SK-N-SH (cell line): ENCODE measurements around the gene HECW1. TPM values are rescaled to one million over a fixed set of nuclear protein-coding genes. Genes with fewer than 3 reads are reported as not detected.

Source experiments
- CTCF ChIA-PET: fragments of 300-600, 350-600 bp; formaldehyde crosslinking; extraction: SDS; loops from one replicate; lab custom pipeline; 2021; lab: Yijun Ruan, JAX
- POLR2A ChIA-PET: fragments of 350-600 bp; sonication (Branson Sonifier 250); formaldehyde crosslinking; extraction: SDS; loops from one replicate; lab custom pipeline; 2020; ENCODE audit warnings: antibody characterized with exemption, inconsistent platforms; lab: Yijun Ruan, JAX
- DNase-seq: peaks from one replicate; pipeline ENCODE4 v3.0.0; 2012
- H2AFZ ChIP-seq: fragments of 200-600 bp; sonication (generic); 2 replicates; pipeline ENCODE4 v1.8.1; 2016; ENCODE audit warnings: antibody characterized with exemption, mild to moderate bottlenecking, low read depth
- H3F3A ChIP-seq: fragments of 200-600 bp; sonication (generic); replicated peaks from 2 replicates; pipeline ENCODE3; 2016; ENCODE audit warnings: antibody characterized with exemption, mild to moderate bottlenecking; ENCODE audit not compliant: insufficient read depth
- H3K27ac ChIP-seq, 2 experiments: fragments of 200-500 bp in 1 of 2; fragments of 200-600 bp in 1 of 2; sonication (Bioruptor generic) in 1 of 2; sonication (generic), shearing (Covaris generic) in 1 of 2; 2 replicates each; pipeline versions ENCODE4 v1.5.1 to v1.6.1; 2014 to 2016; ENCODE audit warnings: low read depth in 2 of 2, inconsistent platforms in 1 of 2, low read length in 1 of 2, mild to moderate bottlenecking in 1 of 2, mixed read lengths in 1 of 2
- H3K27me3 ChIP-seq: fragments of 200-600 bp; sonication (generic), shearing (Covaris generic); 2 replicates; pipeline ENCODE4 v1.6.1; 2016; ENCODE audit warnings: mixed run types; ENCODE audit not compliant: insufficient read depth
- H3K36me3 ChIP-seq, 2 experiments: fragments of 200-500 bp in 1 of 2; fragments of 200-600 bp in 1 of 2; sonication (Bioruptor generic) in 1 of 2; sonication (generic) in 1 of 2; replicated peaks in 1 of 2; 2 replicates each; pipeline versions ENCODE3 to v1.5.1; 2014 to 2016; ENCODE audit warnings: low read length in 1 of 2, mild to moderate bottlenecking in 1 of 2; ENCODE audit not compliant: insufficient read depth in 2 of 2, control insufficient read depth in 1 of 2
- H3K4me1 ChIP-seq, 2 experiments: fragments of 200-500 bp in 1 of 2; fragments of 200-600 bp in 1 of 2; sonication (Bioruptor generic) in 1 of 2; sonication (generic), shearing (Covaris generic) in 1 of 2; 2 replicates each; pipeline versions ENCODE4 v1.5.1 to v1.6.1; 2014 to 2016; ENCODE audit warnings: low read depth in 1 of 2, low read length in 1 of 2, mixed run types in 1 of 2; ENCODE audit not compliant: insufficient read depth in 2 of 2, control insufficient read depth in 1 of 2
- H3K4me2 ChIP-seq: fragments of 200-600 bp; sonication (generic), shearing (Covaris generic); 2 replicates; pipeline ENCODE4 v1.6.1; 2017; ENCODE audit warnings: mixed run types
- H3K4me3 ChIP-seq, 2 experiments: fragments of 200-500 bp in 1 of 2; fragments of 200-600 bp in 1 of 2; sonication (Bioruptor generic) in 1 of 2; sonication (generic), shearing (Covaris generic) in 1 of 2; 2 replicates each; pipeline versions ENCODE4 v1.5.1 to v1.8.1; 2014 to 2016; ENCODE audit warnings: low read depth in 2 of 2, inconsistent platforms in 1 of 2, low read length in 1 of 2, mild to moderate bottlenecking in 1 of 2, mixed read lengths in 1 of 2, moderate library complexity in 1 of 2
- H3K79me2 ChIP-seq: fragments of 200-600 bp; sonication (generic); 2 replicates; pipeline ENCODE4 v1.8.1; 2017; ENCODE audit warnings: mild to moderate bottlenecking; ENCODE audit not compliant: insufficient read depth
- H3K9ac ChIP-seq: fragments of 200-600 bp; sonication (generic); 2 replicates; pipeline ENCODE4 v1.6.1; 2017; ENCODE audit warnings: mixed run types
- H3K9me2 ChIP-seq: fragments of 200-600 bp; sonication (generic); 2 replicates; pipeline ENCODE4 v1.6.1; 2017; ENCODE audit warnings: mixed run types
- H3K9me3 ChIP-seq: fragments of 200-600 bp; sonication (generic); 2 replicates; pipeline ENCODE4 v1.6.1; 2017; ENCODE audit warnings: mixed run types, mild to moderate bottlenecking, moderate library complexity
- H4K20me1 ChIP-seq: fragments of 200-600 bp; sonication (generic); 2 replicates; pipeline ENCODE4 v1.6.1; 2017; ENCODE audit warnings: mild to moderate bottlenecking, mixed run types; ENCODE audit not compliant: insufficient read depth
- CHD2 ChIP-seq: fragments of 150-350 bp; IDR thresholded peaks from 2 replicates; pipeline ENCODE4 v1.6.1; 2018; ENCODE audit warnings: low read length; ENCODE audit not compliant: partially characterized antibody
- ELF1 ChIP-seq: IDR thresholded peaks from 2 replicates; pipeline ENCODE4 v1.4.0; 2012
- EZH2phosphoT487 ChIP-seq: fragments of 200-600 bp; sonication (generic); IDR thresholded peaks from 2 replicates; pipeline ENCODE4 v1.6.1; 2017; ENCODE audit warnings: low read depth, mixed run types, mild to moderate bottlenecking, antibody characterized with exemption, moderate library complexity, borderline replicate concordance
- FOSL2 ChIP-seq: IDR thresholded peaks from 2 replicates; pipeline ENCODE4 v1.4.0; 2012; ENCODE audit warnings: low read depth, mild to moderate bottlenecking, moderate library complexity, borderline replicate concordance
- GABPA ChIP-seq: IDR thresholded peaks from 2 replicates; pipeline ENCODE4 v1.4.0; 2012; ENCODE audit warnings: low read depth, mild to moderate bottlenecking
- JUND ChIP-seq: IDR thresholded peaks from 2 replicates; pipeline ENCODE4 v1.4.0; 2012
- MXI1 ChIP-seq: IDR thresholded peaks from 2 replicates; pipeline ENCODE4 v1.6.1; 2012; ENCODE audit warnings: mild to moderate bottlenecking, low read depth, low read length, improper control_type of control experiment
- NFIC ChIP-seq: IDR thresholded peaks from 2 replicates; pipeline ENCODE4 v1.4.0; 2012; ENCODE audit warnings: borderline replicate concordance
- NRF1 ChIP-seq: IDR thresholded peaks from 2 replicates; pipeline ENCODE4 v1.6.1; 2012; ENCODE audit warnings: low read depth, mild to moderate bottlenecking, low read length
- RAD21 ChIP-seq: IDR thresholded peaks from 2 replicates; pipeline ENCODE4 v1.6.1; 2012; ENCODE audit warnings: mild to moderate bottlenecking, low read length
- RFX5 ChIP-seq: IDR thresholded peaks from 2 replicates; pipeline ENCODE4 v1.6.1; 2012; ENCODE audit warnings: mild to moderate bottlenecking, improper control_type of control experiment, low read length
- RXRA ChIP-seq: IDR thresholded peaks from 2 replicates; pipeline ENCODE4 v1.4.0; 2012; ENCODE audit warnings: low read depth, mild to moderate bottlenecking, borderline replicate concordance
- SMC3 ChIP-seq: IDR thresholded peaks from 2 replicates; pipeline ENCODE4 v1.6.1; 2012; ENCODE audit warnings: low read depth, low read length, improper control_type of control experiment
- TAF1 ChIP-seq: IDR thresholded peaks from 2 replicates; pipeline ENCODE4 v1.6.1; 2012; ENCODE audit warnings: low read depth, mild to moderate bottlenecking, low read length, moderate library complexity, borderline replicate concordance
- TEAD4 ChIP-seq: IDR thresholded peaks from 2 replicates; pipeline ENCODE4 v1.4.0; 2012; ENCODE audit warnings: mild to moderate bottlenecking, borderline replicate concordance; ENCODE audit not compliant: insufficient read depth
- WGBS: methylation state at CpG from one replicate; pipeline ENCODE4 v1.1.6; 2017; ENCODE audit warnings: low lambda C conversion rate; 5-methylcytosine and 5-hydroxymethylcytosine counted together
- polyA plus RNA-seq, 3 experiments: library from polyadenylated mRNA; depleted of rRNA; stranded (reverse); fragments of >200 nt; gene quantifications; 2 replicates each; pipeline ENCODE4 v1.2.3, GENCODE V29; 2012
- TF ChIP-seq, protein P1 (sequence below): IDR thresholded peaks from 2 replicates; pipeline ENCODE4 v1.6.1; 2012; ENCODE audit warnings: mild to moderate bottlenecking, low read depth, low read length, moderate library complexity
- TF ChIP-seq, protein P2 (sequence below): IDR thresholded peaks from 2 replicates; pipeline ENCODE4; 2012
- TF ChIP-seq, protein P3 (sequence below): IDR thresholded peaks from 2 replicates; pipeline ENCODE4 v1.4.0; 2012; ENCODE audit warnings: low read depth
- TF ChIP-seq, protein P4 (sequence below): fragments of 150-350 bp; IDR thresholded peaks from 2 replicates; pipeline ENCODE4 v1.6.1; 2017; ENCODE audit warnings: antibody characterized with exemption, low read length, low read depth, borderline replicate concordance

Gene HECW1
- polyA plus RNA-seq, 1 of the 3 experiments (the other 2 are of a cell fraction) = not detected

DNA sequence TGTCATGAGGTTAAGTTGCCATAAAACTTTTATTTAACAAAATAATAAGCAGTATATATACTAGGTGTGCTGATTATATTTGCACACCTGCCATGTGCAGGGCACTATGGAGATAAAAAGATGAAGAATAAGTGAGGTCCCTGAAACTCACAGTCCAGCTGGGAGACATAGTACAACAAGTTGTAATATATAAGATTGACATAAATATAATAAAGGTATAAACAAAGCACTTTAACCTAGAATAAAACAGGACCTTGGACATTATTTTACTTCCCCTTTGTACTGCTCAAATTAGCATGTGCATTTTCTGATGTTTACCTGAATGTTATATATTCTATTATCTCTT is 476.7 kb downstream of the HECW1 start:
- no peak for DNase-seq
- Histone ChIP-seq H3K27ac (no peak overlapping the region), H2AFZ (no peak overlapping the region), H3K79me2 (peaks cover 100% of the 10 kb centered on the region), H3K9me2 (no peaks in the 10 kb centered on the region), H3K9me3 (no peaks in the 10 kb centered on the region), H3F3A (peaks cover 15% of the 10 kb centered on the region), H3K4me1 (peaks cover 15 to 27% of the 10 kb centered on the region in 2 experiments; a peak in 3 of 4 replicates), H3K4me2 (peak overlapping the region; percentile 29), H3K4me3 (no peak overlapping the region), H3K36me3 (peaks cover 5 to 33% of the 10 kb centered on the region in 2 experiments), H4K20me1 (peaks cover 100% of the 10 kb centered on the region), H3K9ac (no peak overlapping the region), H3K27me3 (no peaks in the 10 kb centered on the region)
- TF ChIP-seq JUND (no peak), TEAD4 (no peak), NFIC (no peak), RXRA (no peak), RFX5 (no peak), RAD21 (no peak), NRF1 (no peak)
- TF ChIP-seq, protein P1, sequence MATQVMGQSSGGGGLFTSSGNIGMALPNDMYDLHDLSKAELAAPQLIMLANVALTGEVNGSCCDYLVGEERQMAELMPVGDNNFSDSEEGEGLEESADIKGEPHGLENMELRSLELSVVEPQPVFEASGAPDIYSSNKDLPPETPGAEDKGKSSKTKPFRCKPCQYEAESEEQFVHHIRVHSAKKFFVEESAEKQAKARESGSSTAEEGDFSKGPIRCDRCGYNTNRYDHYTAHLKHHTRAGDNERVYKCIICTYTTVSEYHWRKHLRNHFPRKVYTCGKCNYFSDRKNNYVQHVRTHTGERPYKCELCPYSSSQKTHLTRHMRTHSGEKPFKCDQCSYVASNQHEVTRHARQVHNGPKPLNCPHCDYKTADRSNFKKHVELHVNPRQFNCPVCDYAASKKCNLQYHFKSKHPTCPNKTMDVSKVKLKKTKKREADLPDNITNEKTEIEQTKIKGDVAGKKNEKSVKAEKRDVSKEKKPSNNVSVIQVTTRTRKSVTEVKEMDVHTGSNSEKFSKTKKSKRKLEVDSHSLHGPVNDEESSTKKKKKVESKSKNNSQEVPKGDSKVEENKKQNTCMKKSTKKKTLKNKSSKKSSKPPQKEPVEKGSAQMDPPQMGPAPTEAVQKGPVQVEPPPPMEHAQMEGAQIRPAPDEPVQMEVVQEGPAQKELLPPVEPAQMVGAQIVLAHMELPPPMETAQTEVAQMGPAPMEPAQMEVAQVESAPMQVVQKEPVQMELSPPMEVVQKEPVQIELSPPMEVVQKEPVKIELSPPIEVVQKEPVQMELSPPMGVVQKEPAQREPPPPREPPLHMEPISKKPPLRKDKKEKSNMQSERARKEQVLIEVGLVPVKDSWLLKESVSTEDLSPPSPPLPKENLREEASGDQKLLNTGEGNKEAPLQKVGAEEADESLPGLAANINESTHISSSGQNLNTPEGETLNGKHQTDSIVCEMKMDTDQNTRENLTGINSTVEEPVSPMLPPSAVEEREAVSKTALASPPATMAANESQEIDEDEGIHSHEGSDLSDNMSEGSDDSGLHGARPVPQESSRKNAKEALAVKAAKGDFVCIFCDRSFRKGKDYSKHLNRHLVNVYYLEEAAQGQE = no peak
- TF ChIP-seq, protein P2, sequence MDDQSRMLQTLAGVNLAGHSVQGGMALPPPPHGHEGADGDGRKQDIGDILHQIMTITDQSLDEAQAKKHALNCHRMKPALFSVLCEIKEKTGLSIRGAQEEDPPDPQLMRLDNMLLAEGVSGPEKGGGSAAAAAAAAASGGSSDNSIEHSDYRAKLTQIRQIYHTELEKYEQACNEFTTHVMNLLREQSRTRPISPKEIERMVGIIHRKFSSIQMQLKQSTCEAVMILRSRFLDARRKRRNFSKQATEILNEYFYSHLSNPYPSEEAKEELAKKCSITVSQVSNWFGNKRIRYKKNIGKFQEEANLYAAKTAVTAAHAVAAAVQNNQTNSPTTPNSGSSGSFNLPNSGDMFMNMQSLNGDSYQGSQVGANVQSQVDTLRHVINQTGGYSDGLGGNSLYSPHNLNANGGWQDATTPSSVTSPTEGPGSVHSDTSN = no peak
- TF ChIP-seq, protein P3, sequence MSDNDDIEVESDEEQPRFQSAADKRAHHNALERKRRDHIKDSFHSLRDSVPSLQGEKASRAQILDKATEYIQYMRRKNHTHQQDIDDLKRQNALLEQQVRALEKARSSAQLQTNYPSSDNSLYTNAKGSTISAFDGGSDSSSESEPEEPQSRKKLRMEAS = no peak
- POLR2A ChIA-PET = no interaction called here
- CTCF ChIA-PET = interaction anchor here (0.5 to 1.0 kb wide), 2 partner anchors 134 to 512 kb away, joined by 3 read pairs; no protein-coding TSS in a partner anchor

DNA sequence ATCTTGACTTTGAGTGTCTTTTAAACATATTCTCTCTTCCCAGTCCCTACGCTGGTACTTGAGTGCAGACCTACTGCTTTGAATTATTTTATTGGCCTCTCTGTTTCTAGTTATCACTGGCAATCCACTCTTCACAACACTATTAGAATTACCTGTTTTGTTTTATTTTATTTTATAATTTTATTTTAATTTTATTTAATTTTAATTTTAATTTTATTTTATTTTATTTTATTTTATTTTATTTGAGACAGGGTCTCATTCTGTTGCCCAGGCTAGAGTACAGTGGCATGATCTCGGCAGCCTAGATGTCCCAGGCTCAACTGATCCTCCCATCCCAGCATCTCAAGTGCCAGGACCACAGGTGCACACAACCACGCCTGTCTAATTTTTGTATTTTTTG is 477.3 kb downstream of the HECW1 start:
- no peak for TF ChIP-seq EZH2phosphoT487
- no peak for TF ChIP-seq FOSL2
- no peak for TF ChIP-seq GABPA
- TF ChIP-seq, protein P4, sequence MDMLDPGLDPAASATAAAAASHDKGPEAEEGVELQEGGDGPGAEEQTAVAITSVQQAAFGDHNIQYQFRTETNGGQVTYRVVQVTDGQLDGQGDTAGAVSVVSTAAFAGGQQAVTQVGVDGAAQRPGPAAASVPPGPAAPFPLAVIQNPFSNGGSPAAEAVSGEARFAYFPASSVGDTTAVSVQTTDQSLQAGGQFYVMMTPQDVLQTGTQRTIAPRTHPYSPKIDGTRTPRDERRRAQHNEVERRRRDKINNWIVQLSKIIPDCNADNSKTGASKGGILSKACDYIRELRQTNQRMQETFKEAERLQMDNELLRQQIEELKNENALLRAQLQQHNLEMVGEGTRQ = no peak
- no peak for TF ChIP-seq SMC3
- no peak for TF ChIP-seq TAF1
- TF ChIP-seq CHD2 = no peak
- TF ChIP-seq ELF1 = no peak
- TF ChIP-seq RFX5 = no peak
- no peak for TF ChIP-seq MXI1
- 95% methylated on average over 3 of the region's 3 CpGs for WGBS
- no peak for DNase-seq
- Histone ChIP-seq H3F3A (peaks cover 15% of the 10 kb centered on the region), H3K4me1 (peaks cover 11 to 27% of the 10 kb centered on the region in 2 experiments; a peak in 3 of 4 replicates), H3K79me2 (peaks cover 100% of the 10 kb centered on the region), H3K27ac (no peak overlapping the region), H3K9me2 (no peaks in the 10 kb centered on the region), H3K4me3 (no peak overlapping the region), H3K27me3 (no peaks in the 10 kb centered on the region), H3K4me2 (no peak overlapping the region), H3K9me3 (no peaks in the 10 kb centered on the region), H4K20me1 (peaks cover 100% of the 10 kb centered on the region), H2AFZ (no peak overlapping the region), H3K36me3 (peaks cover 5 to 32% of the 10 kb centered on the region in 2 experiments), H3K9ac (no peak overlapping the region)
- ChIA-PET CTCF (interaction anchor here (1.1 kb wide), 1 partner anchor 15 kb away, joined by 3 read pairs; no protein-coding TSS in a partner anchor), POLR2A (no interaction called here)
